K562 (cell line): ENCODE measurements around the gene GKN1. TPM values are rescaled to one million over a fixed set of nuclear protein-coding genes. Genes with fewer than 3 reads are reported as not detected.

Experiments
- ATAC-seq: fragments of 200-7000 bp; cut with Tn5 transposase; 3 replicates; pipeline ENCODE4 v1.9.1; 2020; ENCODE audit warnings: moderate library complexity
- BruUV-seq: library from RNA; stranded (reverse); fragments of 400-500 nt; replicated peaks from 2 replicates; lab custom pipeline; 2021; lab: Mats Ljungman, UMichigan
- CTCF ChIA-PET: fragments of 300-600 bp; formaldehyde crosslinking; extraction: SDS; loops from one replicate; lab custom pipeline; 2021; ENCODE audit warnings: low intra/inter-chr PET ratio; lab: Yijun Ruan, JAX
- POLR2A ChIA-PET: fragments of 300-600, 350-650 bp; sonication (Branson Sonifier 250); formaldehyde crosslinking; extraction: SDS; loops from one replicate; lab custom pipeline; 2021; ENCODE audit warnings: antibody characterized with exemption, inconsistent platforms; lab: Yijun Ruan, JAX
- DNase-seq, 4 experiments: peaks; one replicate each; pipeline versions ENCODE4 v3.0.0 to v3.0.0-alpha.2; 2011 to 2018; ENCODE audit warnings: low spot score in 3 of 4, mixed read lengths in 3 of 4; ENCODE audit errors: extremely low read depth in 1 of 4
- FAIRE-seq: peaks from 2 replicates; lab custom pipeline; 2011; peaks lifted over from hg19 to GRCh38; lab: Jason Lieb, UNC
- H2AFZ ChIP-seq: 2 replicates; pipeline ENCODE4 v1.6.0; 2011; ENCODE audit warnings: low read depth, low read length, control low read depth, inconsistent platforms
- H3K27ac ChIP-seq: fragments of 200-600 bp; 3 replicates; pipeline ENCODE4 v1.8.0; 2011; ENCODE audit warnings: low read depth, mild to moderate bottlenecking, control low read depth, inconsistent platforms, low read length, moderate library complexity, mixed read lengths; ENCODE audit errors: extremely low read depth
- H3K27me3 ChIP-seq, 2 experiments: fragments of 300-600 bp in 1 of 2; 2 replicates in 1 of 2; 3 replicates in 1 of 2; pipeline versions ENCODE4 v1.6.0 to v1.8.0; 2011; ENCODE audit warnings: inconsistent platforms in 2 of 2, low read length in 2 of 2, mild to moderate bottlenecking in 1 of 2, mixed read lengths in 1 of 2, moderate library complexity in 1 of 2; ENCODE audit not compliant: control insufficient read depth in 2 of 2, insufficient read depth in 2 of 2
- H3K36me3 ChIP-seq: fragments of 300-600 bp; 3 replicates; pipeline ENCODE4 v1.8.0; 2011; ENCODE audit warnings: mild to moderate bottlenecking, low read length, inconsistent platforms; ENCODE audit not compliant: control insufficient read depth, insufficient read depth
- H3K4me1 ChIP-seq, 2 experiments: fragments of 200-600 bp in 1 of 2; replicated peaks in 1 of 2; 2 replicates in 1 of 2; 3 replicates in 1 of 2; pipeline versions ENCODE4 v1.5.1 to v1.8.0; 2011; ENCODE audit warnings: inconsistent platforms in 2 of 2, low read length in 2 of 2, mild to moderate bottlenecking in 1 of 2, mixed read lengths in 1 of 2, moderate library complexity in 1 of 2; ENCODE audit not compliant: control insufficient read depth in 2 of 2, insufficient read depth in 2 of 2
- H3K4me2 ChIP-seq: 2 replicates; pipeline ENCODE4 v1.6.1; 2011; ENCODE audit warnings: low read length, control low read depth, inconsistent platforms, mixed read lengths; ENCODE audit not compliant: insufficient read depth
- H3K4me3 ChIP-seq: fragments of 200-600 bp; sonication (generic), shearing (Covaris generic); 2 replicates; pipeline ENCODE4 v1.5.1; 2016; ENCODE audit warnings: control low read depth, inconsistent platforms
- H3K79me2 ChIP-seq: fragments of 200-600 bp; 3 replicates; pipeline ENCODE4 v1.8.0; 2011; ENCODE audit warnings: low read length, inconsistent platforms; ENCODE audit not compliant: control insufficient read depth, insufficient read depth
- H3K9ac ChIP-seq, 2 experiments: 2 replicates each; pipeline versions ENCODE4 v1.6.0 to v1.6.1; 2011; ENCODE audit warnings: low read depth in 2 of 2, low read length in 2 of 2, control low read depth in 1 of 2, inconsistent platforms in 1 of 2, mild to moderate bottlenecking in 1 of 2, mixed read lengths in 1 of 2; ENCODE audit not compliant: insufficient read depth in 1 of 2
- H3K9me1 ChIP-seq: one replicate; pipeline ENCODE4 v1.6.0; 2011; ENCODE audit warnings: inconsistent platforms, mild to moderate bottlenecking, low read length, moderate library complexity; ENCODE audit not compliant: control insufficient read depth, insufficient read depth
- H3K9me3 ChIP-seq: replicated peaks from 2 replicates; pipeline ENCODE4 v1.5.1; 2011; ENCODE audit warnings: low read depth, low read length, inconsistent platforms; ENCODE audit not compliant: control insufficient read depth, insufficient read depth
- H4K20me1 ChIP-seq: replicated peaks from 2 replicates; pipeline ENCODE4 v1.6.1; 2011; ENCODE audit warnings: low read length, inconsistent platforms, mixed read lengths; ENCODE audit not compliant: control insufficient read depth, insufficient read depth
- FOXK1 ChIP-seq: sonication (generic); formaldehyde crosslinking; IDR thresholded peaks from 2 replicates; pipeline ENCODE4 v1.8.0; 2022; ENCODE audit warnings: missing genetic modification reagents, mild to moderate bottlenecking, borderline replicate concordance
- HDAC1 ChIP-seq, 2 experiments: fragments of 450-650 bp; IDR thresholded peaks; 2 replicates each; pipeline ENCODE4 v1.6.1; 2016 to 2017; ENCODE audit warnings: inconsistent platforms in 1 of 2, mild to moderate bottlenecking in 1 of 2, moderate library complexity in 1 of 2
- MCM3 ChIP-seq: fragments of 450-650 bp; IDR thresholded peaks from 2 replicates; pipeline ENCODE4 v1.6.1; 2016
- MCM5 ChIP-seq: fragments of 450-650 bp; IDR thresholded peaks from 2 replicates; pipeline ENCODE4 v1.6.1; 2016; ENCODE audit warnings: low read depth
- MXI1 ChIP-seq: IDR thresholded peaks from 2 replicates; pipeline ENCODE4 v1.6.1; 2011; ENCODE audit warnings: low read depth, mild to moderate bottlenecking, improper control_type of control experiment, low read length
- MYC ChIP-seq, 2 experiments: fragments of 250-450 bp in 1 of 2; sonication (Bioruptor Pico) in 1 of 2; IDR thresholded peaks; 2 replicates each; pipeline versions ENCODE4 v1.5.1 to v1.6.1; 2012 to 2021; ENCODE audit warnings: low read depth in 2 of 2, borderline replicate concordance in 1 of 2, improper control_type of control experiment in 1 of 2, low read length in 1 of 2, mild to moderate bottlenecking in 1 of 2, moderate library complexity in 1 of 2
- NR3C1 ChIP-seq: sonication (generic); formaldehyde crosslinking; IDR thresholded peaks from 2 replicates; pipeline ENCODE4 v1.8.1; 2022; ENCODE audit warnings: missing genetic modification reagents
- NRF1 ChIP-seq, 2 experiments: fragments of 450-650 bp; IDR thresholded peaks in 1 of 2; conservative IDR thresholded peaks in 1 of 2; 2 replicates each; pipeline ENCODE4 v1.6.1; 2014; ENCODE audit warnings: mild to moderate bottlenecking in 2 of 2
- PHF21A ChIP-seq: fragments of 450-650 bp; IDR thresholded peaks from 2 replicates; pipeline ENCODE4 v1.6.1; 2017; ENCODE audit warnings: low read depth, borderline replicate concordance
- POLR2AphosphoS2 ChIP-seq: IDR thresholded peaks from 2 replicates; pipeline ENCODE4 v1.6.1; 2012; ENCODE audit warnings: low read length, improper control_type of control experiment
- SETDB1 ChIP-seq: IDR thresholded peaks from one replicate; pipeline ENCODE4 v1.6.1; 2012; ENCODE audit warnings: low read length, control low read depth, inconsistent platforms
- ZNF384 ChIP-seq: IDR thresholded peaks from 2 replicates; pipeline ENCODE4 v1.6.1; 2012; ENCODE audit warnings: low read depth, low read length, improper control_type of control experiment
- ZNF444 ChIP-seq: fragments of 250-450 bp; sonication (Bioruptor Pico); IDR thresholded peaks from 2 replicates; pipeline ENCODE4 v1.4.0; 2020; ENCODE audit warnings: mild to moderate bottlenecking, moderate library complexity
- ZNF445 ChIP-seq: fragments of 250-450 bp; sonication (Bioruptor Pico); IDR thresholded peaks from 2 replicates; pipeline ENCODE4 v1.4.0; 2020; ENCODE audit warnings: low read depth, mild to moderate bottlenecking, moderate library complexity
- WGBS: fragments of 100-300 bp; shearing (Covaris generic); methylation state at CpG from one replicate; pipeline ENCODE4 v1.1.6; 2016; ENCODE audit warnings: low coverage, mixed read lengths; ENCODE audit not compliant: insufficient coverage; ENCODE audit errors: missing lambda C conversion rate; 5-methylcytosine and 5-hydroxymethylcytosine counted together
- in situ Hi-C: fragments of 300-500 bp; cut with MboI; formaldehyde crosslinking; loops from 4 replicates; pipeline ENCODE4 v1.15.0; 2018; ENCODE audit warnings: inconsistent platforms, mixed read lengths
- intact Hi-C: fragments of 100-400 bp; cut with micrococcal nuclease; formaldehyde crosslinking; loops from 2 replicates; pipeline ENCODE4 v1.14.2; 2022
- polyA plus RNA-seq, 8 experiments: library from polyadenylated mRNA; depleted of rRNA in 4 of 8; stranded (reverse) in 5 of 8; unstranded in 3 of 8; fragments of >200 nt; fragmentation: Nextera tagmentation in 2 of 8; fragmentation: Illumina TruSeq in 1 of 8; extraction: Ambion mirVana in 2 of 8; extraction: Trizol in 1 of 8; gene quantifications; 2 replicates each; pipeline versions ENCODE4 v1.2.1 to v1.2.3, GENCODE V29; 2011 to 2014; ENCODE audit warnings: inconsistent platforms in 1 of 8, missing spikeins in 1 of 8
- total RNA-seq, 7 experiments: library from RNA; depleted of rRNA in 6 of 7; stranded (reverse); fragments of >200 nt in 6 of 7; fragmentation: Illumina TruSeq in 2 of 7; extraction: Trizol in 2 of 7; gene quantifications; 2 replicates each; pipeline versions ENCODE4 v1.2.1 to v1.2.3, GENCODE V29; 2011 to 2021; ENCODE audit warnings: low replicate concordance in 1 of 7
- TF ChIP-seq, protein P1 (sequence below): fragments of 450-650 bp; formaldehyde crosslinking; IDR thresholded peaks from 2 replicates; pipeline ENCODE4 v1.4.0; 2020; ENCODE audit warnings: mild to moderate bottlenecking, mixed read lengths
- TF ChIP-seq, protein P2 (sequence below), 2 experiments: fragments of 450-650 bp in 1 of 2; IDR thresholded peaks; 2 replicates each; pipeline ENCODE4 v1.6.1; 2011 to 2017; ENCODE audit warnings: low read depth in 2 of 2, antibody characterized with exemption in 1 of 2, borderline replicate concordance in 1 of 2, low read length in 1 of 2, mild to moderate bottlenecking in 1 of 2, mixed read lengths in 1 of 2; ENCODE audit not compliant: control insufficient read depth in 1 of 2
- TF ChIP-seq, protein P3 (sequence below): sonication (generic); formaldehyde crosslinking; IDR thresholded peaks from 2 replicates; pipeline ENCODE4 v1.8.1; 2023; ENCODE audit warnings: mild to moderate bottlenecking, missing genetic modification reagents, moderate library complexity

The GKN1 gene
- total and polyA plus RNA-seq, 9 of the 15 experiments (the other 6 are each of a cell fraction or from before 2014, with no cell fraction given): not detected

DNA sequence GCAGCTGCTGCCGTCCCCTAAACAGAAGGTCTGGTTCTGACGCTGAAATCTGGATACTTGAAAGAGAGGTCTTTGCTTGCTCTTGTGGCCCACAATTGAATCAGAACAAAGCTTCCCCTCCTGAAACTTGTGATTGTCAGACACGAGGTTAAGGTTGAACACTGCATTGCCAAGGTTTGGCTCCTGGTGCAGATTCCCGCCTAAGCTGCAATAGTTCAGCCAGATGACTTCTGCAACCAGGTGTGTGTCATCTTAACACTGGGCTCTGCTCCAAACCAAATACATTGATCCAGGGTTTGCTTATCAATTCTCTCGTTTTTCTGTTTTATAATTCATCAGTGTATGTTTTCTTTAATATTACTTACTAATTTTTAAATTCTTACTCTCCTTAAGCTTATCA is 14.6 kb downstream of the GKN1 start:
- no peak overlapping the region for H3K4me2 ChIP-seq
- no peak overlapping the region for H3K4me3 ChIP-seq
- H3K27ac ChIP-seq: no peak overlapping the region
- FAIRE-seq (no peak), ATAC-seq (no peak), DNase-seq (no peak)
- H3K79me2 ChIP-seq: no peaks in the 10 kb centered on the region
- in situ Hi-C loops: no loop called here
- BruUV-seq: no TSS peak
- H2AFZ ChIP-seq: no peak overlapping the region
- no peaks in the 10 kb centered on the region for H3K4me1 ChIP-seq
- ChIA-PET POLR2A (no interaction called here), CTCF (no interaction called here)
- H3K9me3 ChIP-seq: no peaks in the 10 kb centered on the region
- H4K20me1 ChIP-seq: no peaks in the 10 kb centered on the region
- 0% methylated on average over 5 of the region's 5 CpGs for WGBS
- no peaks in the 10 kb centered on the region for H3K9me1 ChIP-seq
- intact Hi-C loops: no loop called here
- peaks cover 0 to 21% of the 10 kb centered on the region in 2 experiments; a peak in 4 of 5 replicates for H3K27me3 ChIP-seq
- H3K36me3 ChIP-seq: no peaks in the 10 kb centered on the region
- no peak overlapping the region for H3K9ac ChIP-seq
- TF ChIP-seq, protein P1, sequence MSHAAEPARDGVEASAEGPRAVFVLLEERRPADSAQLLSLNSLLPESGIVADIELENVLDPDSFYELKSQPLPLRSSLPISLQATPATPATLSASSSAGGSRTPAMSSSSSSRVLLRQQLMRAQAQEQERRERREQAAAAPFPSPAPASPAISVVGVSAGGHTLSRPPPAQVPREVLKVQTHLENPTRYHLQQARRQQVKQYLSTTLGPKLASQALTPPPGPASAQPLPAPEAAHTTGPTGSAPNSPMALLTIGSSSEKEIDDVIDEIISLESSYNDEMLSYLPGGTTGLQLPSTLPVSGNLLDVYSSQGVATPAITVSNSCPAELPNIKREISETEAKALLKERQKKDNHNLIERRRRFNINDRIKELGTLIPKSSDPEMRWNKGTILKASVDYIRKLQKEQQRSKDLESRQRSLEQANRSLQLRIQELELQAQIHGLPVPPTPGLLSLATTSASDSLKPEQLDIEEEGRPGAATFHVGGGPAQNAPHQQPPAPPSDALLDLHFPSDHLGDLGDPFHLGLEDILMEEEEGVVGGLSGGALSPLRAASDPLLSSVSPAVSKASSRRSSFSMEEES: no peak
- no peak for TF ChIP-seq ZNF445 (CRISPR knock-in tag)
- TF ChIP-seq, protein P2, sequence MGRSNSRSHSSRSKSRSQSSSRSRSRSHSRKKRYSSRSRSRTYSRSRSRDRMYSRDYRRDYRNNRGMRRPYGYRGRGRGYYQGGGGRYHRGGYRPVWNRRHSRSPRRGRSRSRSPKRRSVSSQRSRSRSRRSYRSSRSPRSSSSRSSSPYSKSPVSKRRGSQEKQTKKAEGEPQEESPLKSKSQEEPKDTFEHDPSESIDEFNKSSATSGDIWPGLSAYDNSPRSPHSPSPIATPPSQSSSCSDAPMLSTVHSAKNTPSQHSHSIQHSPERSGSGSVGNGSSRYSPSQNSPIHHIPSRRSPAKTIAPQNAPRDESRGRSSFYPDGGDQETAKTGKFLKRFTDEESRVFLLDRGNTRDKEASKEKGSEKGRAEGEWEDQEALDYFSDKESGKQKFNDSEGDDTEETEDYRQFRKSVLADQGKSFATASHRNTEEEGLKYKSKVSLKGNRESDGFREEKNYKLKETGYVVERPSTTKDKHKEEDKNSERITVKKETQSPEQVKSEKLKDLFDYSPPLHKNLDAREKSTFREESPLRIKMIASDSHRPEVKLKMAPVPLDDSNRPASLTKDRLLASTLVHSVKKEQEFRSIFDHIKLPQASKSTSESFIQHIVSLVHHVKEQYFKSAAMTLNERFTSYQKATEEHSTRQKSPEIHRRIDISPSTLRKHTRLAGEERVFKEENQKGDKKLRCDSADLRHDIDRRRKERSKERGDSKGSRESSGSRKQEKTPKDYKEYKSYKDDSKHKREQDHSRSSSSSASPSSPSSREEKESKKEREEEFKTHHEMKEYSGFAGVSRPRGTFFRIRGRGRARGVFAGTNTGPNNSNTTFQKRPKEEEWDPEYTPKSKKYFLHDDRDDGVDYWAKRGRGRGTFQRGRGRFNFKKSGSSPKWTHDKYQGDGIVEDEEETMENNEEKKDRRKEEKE (IDR thresholded peaks at IDR 0.05; ENCODE audit: borderline replicate concordance in 1 of 2, control insufficient read depth in 1 of 2, low read depth in 2 of 2, low read length in 1 of 2): no peak
- no peak for TF ChIP-seq NR3C1
- no peak for TF ChIP-seq MYC (IDR thresholded peaks at IDR 0.05; ENCODE audit: low read depth, low read length)
- no peak for TF ChIP-seq MYC (CRISPR knock-in tag; IDR thresholded peaks at IDR 0.05; ENCODE audit: borderline replicate concordance, low read depth)
- no peak for TF ChIP-seq ZNF384
- TF ChIP-seq, protein P3, sequence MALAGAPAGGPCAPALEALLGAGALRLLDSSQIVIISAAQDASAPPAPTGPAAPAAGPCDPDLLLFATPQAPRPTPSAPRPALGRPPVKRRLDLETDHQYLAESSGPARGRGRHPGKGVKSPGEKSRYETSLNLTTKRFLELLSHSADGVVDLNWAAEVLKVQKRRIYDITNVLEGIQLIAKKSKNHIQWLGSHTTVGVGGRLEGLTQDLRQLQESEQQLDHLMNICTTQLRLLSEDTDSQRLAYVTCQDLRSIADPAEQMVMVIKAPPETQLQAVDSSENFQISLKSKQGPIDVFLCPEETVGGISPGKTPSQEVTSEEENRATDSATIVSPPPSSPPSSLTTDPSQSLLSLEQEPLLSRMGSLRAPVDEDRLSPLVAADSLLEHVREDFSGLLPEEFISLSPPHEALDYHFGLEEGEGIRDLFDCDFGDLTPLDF (CRISPR knock-in tag): no peak
- no peak for TF ChIP-seq POLR2AphosphoS2
- no peak for TF ChIP-seq NRF1 (conservative IDR thresholded peaks at IDR 0.05 in 1 of 2, IDR thresholded peaks at IDR 0.05 in 1 of 2)
- TF ChIP-seq SETDB1: no peak
- TF ChIP-seq ZNF444 (CRISPR knock-in tag): no peak
- no peak for TF ChIP-seq FOXK1 (CRISPR knock-in tag)
- no peak for TF ChIP-seq MXI1
- TF ChIP-seq MCM5: no peak
- TF ChIP-seq MCM3: no peak
- TF ChIP-seq HDAC1 (IDR thresholded peaks at IDR 0.05): no peak
- TF ChIP-seq PHF21A: no peak
